GM23338 (cell line): ENCODE data around the gene BACH1.

Source experiments
- CTCF ChIP-seq, 2 experiments: fragments of 200-600 bp in 1 of 2; sonication (generic) in 1 of 2; conservative IDR thresholded peaks; 2 replicates each; pipeline versions ENCODE4 v1.5.1 to v1.6.1; 2016 to 2017; ENCODE audit warnings: antibody characterized with exemption in 2 of 2, low read depth in 2 of 2, mild to moderate bottlenecking in 2 of 2, moderate library complexity in 1 of 2
- EZH2 ChIP-seq: fragments of 200-600 bp; sonication (generic); IDR thresholded peaks from one replicate; pipeline ENCODE4 v1.8.0; 2017; ENCODE audit warnings: antibody characterized with exemption, mild to moderate bottlenecking, low read depth; ENCODE audit not compliant: unreplicated experiment

- TF ChIP-seq CTCF (conservative IDR thresholded peaks at IDR 0.05; ENCODE audit: low read depth in 2 of 2) (no peak), EZH2 (no peak)
Observed at GRCh38 chr21:29390778-29391177, 92.1 kb downstream of the BACH1 start.
